Vagina (tissue), 2 donors: ENCODE results near the gene CTCFL. TPM values are rescaled to one million over a fixed set of nuclear protein-coding genes. Genes with fewer than 3 reads are reported as not detected.
"Not testable (repeated sequence)": the region's sequence is repeated elsewhere in the genome, so short reads cannot be mapped to it uniquely, and the experiment has no call there.

Experiments used
- DNase-seq, 2 donors: peaks; one replicate each; pipeline ENCODE4 v3.0.0-alpha.2; 2017; ENCODE audit errors: extremely low spot score in 2 of 2
- H3K27ac ChIP-seq: fragments of 200-600 bp; sonication (generic); one replicate; pipeline ENCODE4 v1.5.1; 2019
- H3K27me3 ChIP-seq: fragments of 200-600 bp; sonication (generic); one replicate; pipeline ENCODE4 v1.5.1; 2019
- H3K36me3 ChIP-seq, 2 donors: fragments of 200-600 bp; sonication (generic); one replicate each; pipeline ENCODE4 v1.5.1; 2017 to 2019
- H3K4me1 ChIP-seq: fragments of 200-600 bp; sonication (generic); one replicate; pipeline ENCODE4 v1.5.1; 2019
- H3K4me3 ChIP-seq, 2 donors: fragments of 200-600 bp; sonication (generic); 1 replicate in 1 of 2; 2 replicates in 1 of 2; pipeline ENCODE4 v1.5.1; 2016 to 2019
- H3K9me3 ChIP-seq: fragments of 200-600 bp; sonication (generic); one replicate; pipeline ENCODE4 v1.5.1; 2019
- POLR2A ChIP-seq, 2 donors: fragments of 450-650 bp; IDR thresholded peaks; one replicate each; pipeline ENCODE4 v1.6.1; 2017; ENCODE audit warnings: antibody characterized with exemption in 2 of 2, mild to moderate bottlenecking in 2 of 2, moderate library complexity in 2 of 2
- POLR2AphosphoS5 ChIP-seq, 2 donors: sonication (generic); formaldehyde crosslinking; IDR thresholded peaks; one replicate each; pipeline ENCODE4 v1.9.0; 2017; ENCODE audit warnings: antibody characterized with exemption in 2 of 2, mild to moderate bottlenecking in 2 of 2, low read depth in 1 of 2; ENCODE audit not compliant: insufficient read depth in 1 of 2
- intact Hi-C: fragments of 100-400 bp; cut with DNase I; formaldehyde crosslinking; loops from one replicate; pipeline ENCODE4 v1.15.1; 2023
- total RNA-seq: library from RNA; depleted of rRNA; stranded (reverse); fragments of >200 nt; gene quantifications from one replicate; pipeline ENCODE4 v1.2.3, GENCODE V29; 2016
- TF ChIP-seq, protein P1 (sequence below), 3 experiments: fragments of 450-650 bp in 2 of 3; fragments of 200-600 bp in 1 of 3; sonication (generic) in 1 of 3; IDR thresholded peaks; one replicate each; pipeline ENCODE4 v1.5.1; 2017 to 2019; ENCODE audit warnings: antibody characterized with exemption in 3 of 3, mild to moderate bottlenecking in 2 of 3, moderate library complexity in 2 of 3

The CTCFL gene
- total RNA-seq, 1 donor from 2014 or later, result not detected

DNA sequence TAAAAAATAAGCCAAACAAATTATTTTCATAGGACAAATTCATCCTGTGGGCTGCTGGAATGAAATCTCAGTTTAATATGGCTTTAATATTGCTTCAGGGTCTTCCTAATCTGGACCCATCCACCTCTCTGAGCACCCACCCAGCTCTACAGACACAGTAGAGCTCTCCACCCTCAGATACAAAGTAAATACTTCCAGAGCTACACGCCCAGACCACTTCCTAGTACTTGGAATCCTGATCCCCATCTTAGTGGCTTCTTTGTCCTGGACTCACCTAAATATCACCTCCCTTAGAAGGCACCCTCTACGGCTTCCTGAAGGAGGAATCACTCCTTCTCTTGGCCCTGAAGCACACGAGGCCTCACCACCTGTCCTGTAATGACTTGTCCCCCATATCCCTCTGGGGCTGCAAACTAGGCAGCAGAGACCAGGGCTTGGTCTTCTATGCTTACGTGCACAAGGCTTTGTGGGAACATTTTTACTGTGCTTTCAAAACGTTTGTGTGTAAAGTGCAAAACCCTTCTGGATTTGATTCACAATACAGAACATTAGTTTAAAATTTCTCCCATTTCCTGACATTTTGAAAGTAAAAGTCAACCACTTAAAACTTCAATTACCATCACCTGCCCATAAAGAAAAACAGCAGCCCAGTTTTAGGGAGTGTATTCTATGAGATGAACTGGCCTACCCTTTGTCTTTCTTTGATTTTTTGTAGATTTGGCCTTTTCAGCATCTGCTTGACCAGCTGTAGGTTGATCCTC lies 2.4 kb downstream of the CTCFL start:
- Histone ChIP-seq H3K9me3 (no peaks in the 10 kb centered on the region), H3K4me3 (no peak overlapping the region), H3K36me3 (no peaks in the 10 kb centered on the region), H3K4me1 (no peaks in the 10 kb centered on the region), H3K27ac (no peak overlapping the region), H3K27me3 (no peaks in the 10 kb centered on the region)
- intact Hi-C loops, result no loop called here
- TF ChIP-seq POLR2AphosphoS5 (IDR thresholded peaks at IDR 0.05; ENCODE audit: insufficient read depth in 1 of 2, low read depth in 1 of 2), result no peak
- TF ChIP-seq POLR2A (IDR thresholded peaks at IDR 0.05), result no peak
- TF ChIP-seq, protein P1, sequence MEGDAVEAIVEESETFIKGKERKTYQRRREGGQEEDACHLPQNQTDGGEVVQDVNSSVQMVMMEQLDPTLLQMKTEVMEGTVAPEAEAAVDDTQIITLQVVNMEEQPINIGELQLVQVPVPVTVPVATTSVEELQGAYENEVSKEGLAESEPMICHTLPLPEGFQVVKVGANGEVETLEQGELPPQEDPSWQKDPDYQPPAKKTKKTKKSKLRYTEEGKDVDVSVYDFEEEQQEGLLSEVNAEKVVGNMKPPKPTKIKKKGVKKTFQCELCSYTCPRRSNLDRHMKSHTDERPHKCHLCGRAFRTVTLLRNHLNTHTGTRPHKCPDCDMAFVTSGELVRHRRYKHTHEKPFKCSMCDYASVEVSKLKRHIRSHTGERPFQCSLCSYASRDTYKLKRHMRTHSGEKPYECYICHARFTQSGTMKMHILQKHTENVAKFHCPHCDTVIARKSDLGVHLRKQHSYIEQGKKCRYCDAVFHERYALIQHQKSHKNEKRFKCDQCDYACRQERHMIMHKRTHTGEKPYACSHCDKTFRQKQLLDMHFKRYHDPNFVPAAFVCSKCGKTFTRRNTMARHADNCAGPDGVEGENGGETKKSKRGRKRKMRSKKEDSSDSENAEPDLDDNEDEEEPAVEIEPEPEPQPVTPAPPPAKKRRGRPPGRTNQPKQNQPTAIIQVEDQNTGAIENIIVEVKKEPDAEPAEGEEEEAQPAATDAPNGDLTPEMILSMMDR (IDR thresholded peaks at IDR 0.05), result no peak
- no peak for DNase-seq

DNA sequence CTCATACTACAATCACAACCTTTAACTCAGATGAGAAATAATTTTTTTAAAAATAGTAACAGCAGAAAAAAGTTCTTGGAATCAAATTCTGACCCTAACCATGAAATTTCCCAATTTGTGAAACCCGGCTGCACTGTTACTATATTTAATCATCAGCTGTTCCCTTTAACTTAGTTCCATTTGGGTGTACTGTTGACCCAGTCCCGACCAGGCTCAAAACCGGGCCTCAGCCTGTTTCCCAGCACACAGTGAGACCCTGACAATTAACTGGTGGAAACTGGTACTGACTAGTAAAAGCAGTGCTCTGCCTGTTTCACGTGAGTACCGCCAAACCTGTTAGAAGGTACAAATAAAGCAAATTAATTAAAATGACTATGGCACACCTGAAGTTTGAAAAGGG lies 7.0 kb downstream of the CTCFL start:
- Histone ChIP-seq H3K9me3 (no peaks in the 10 kb centered on the region), H3K4me3 (no peak overlapping the region), H3K36me3 (no peaks in the 10 kb centered on the region), H3K4me1 (no peaks in the 10 kb centered on the region), H3K27me3 (no peaks in the 10 kb centered on the region), H3K27ac (no peak overlapping the region)
- TF ChIP-seq POLR2A (IDR thresholded peaks at IDR 0.05) (no peak), POLR2AphosphoS5 (IDR thresholded peaks at IDR 0.05; ENCODE audit: insufficient read depth in 1 of 2, low read depth in 1 of 2) (no peak)
- TF ChIP-seq, protein P1 (IDR thresholded peaks at IDR 0.05), result no peak
- intact Hi-C loops, result loop anchor here (10.0 kb wide), 1 partner anchor 687 kb away; no protein-coding TSS in a partner anchor
- DNase-seq, result no peak

DNA sequence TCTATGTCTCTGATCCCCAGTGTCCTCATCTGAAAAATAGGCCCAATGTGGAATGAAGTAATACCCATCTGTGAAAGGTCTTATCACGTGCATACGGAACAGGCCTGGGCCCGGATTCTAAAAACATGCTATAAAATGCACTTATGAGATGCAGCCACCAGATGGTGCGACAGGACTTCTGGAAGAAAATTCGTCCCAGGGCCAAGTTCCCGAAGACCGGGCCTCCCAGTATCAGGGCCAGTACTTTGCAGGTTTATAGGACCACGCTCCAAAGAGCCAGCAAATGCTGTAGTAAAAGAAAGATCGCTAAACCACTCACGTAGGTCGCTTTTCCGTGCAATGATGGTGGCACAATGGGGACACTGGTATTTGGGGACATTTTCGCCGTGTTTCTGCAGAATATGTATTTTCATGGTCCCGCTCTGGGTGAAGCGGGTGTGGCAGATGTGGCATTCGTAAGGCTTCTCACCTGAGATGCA lies 10.6 kb downstream of the CTCFL start:
- Histone ChIP-seq H3K27me3 (no peaks in the 10 kb centered on the region), H3K9me3 (no peaks in the 10 kb centered on the region), H3K27ac (no peak overlapping the region), H3K4me3 (no peak overlapping the region), H3K36me3 (no peaks in the 10 kb centered on the region), H3K4me1 (no peaks in the 10 kb centered on the region)
- DNase-seq, result no peak
- TF ChIP-seq POLR2A (IDR thresholded peaks at IDR 0.05) (no peak), POLR2AphosphoS5 (IDR thresholded peaks at IDR 0.05; ENCODE audit: insufficient read depth in 1 of 2, low read depth in 1 of 2) (peak in 1 of 2 donors; percentile 48)
- TF ChIP-seq, protein P1 (IDR thresholded peaks at IDR 0.05), result peak; percentile 82 to 92 (median 87)
- intact Hi-C loops, result loop anchor here (2.0 to 10.0 kb wide), 2 partner anchors 80 to 690 kb away; no protein-coding TSS in a partner anchor

DNA sequence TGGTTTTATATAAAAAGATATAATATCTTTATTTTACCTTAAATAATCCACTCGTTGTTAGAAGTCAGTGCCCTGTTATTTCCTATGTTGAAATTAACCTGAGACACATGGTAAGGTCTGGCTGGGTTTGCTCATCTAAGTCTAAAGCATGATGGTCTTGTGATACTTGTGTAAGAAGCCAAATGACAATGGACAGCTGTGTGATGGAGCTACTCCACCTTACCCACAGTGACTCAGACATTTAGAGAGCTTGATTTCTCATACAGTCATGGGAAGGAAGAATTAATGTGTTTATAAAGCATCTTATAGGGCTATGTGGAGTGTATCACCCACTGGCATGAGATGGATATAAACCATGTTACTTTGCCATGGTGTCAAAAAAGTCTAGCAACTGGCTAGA lies 11.7 kb downstream of the CTCFL start:
- no peaks in the 10 kb centered on the region for H3K36me3 ChIP-seq
- TF ChIP-seq POLR2A (IDR thresholded peaks at IDR 0.05), result no peak
- no peak for TF ChIP-seq POLR2AphosphoS5 (IDR thresholded peaks at IDR 0.05; ENCODE audit: insufficient read depth in 1 of 2, low read depth in 1 of 2)
- TF ChIP-seq, protein P1 (IDR thresholded peaks at IDR 0.05), result no peak
- H3K4me1 ChIP-seq, result no peaks in the 10 kb centered on the region
- no peak overlapping the region for H3K27ac ChIP-seq
- H3K9me3 ChIP-seq, result no peaks in the 10 kb centered on the region
- no peak overlapping the region for H3K4me3 ChIP-seq
- intact Hi-C loops, result loop anchor here (10.0 kb wide), 1 partner anchor 692 kb away; no protein-coding TSS in a partner anchor
- no peaks in the 10 kb centered on the region for H3K27me3 ChIP-seq
- no peak for DNase-seq

DNA sequence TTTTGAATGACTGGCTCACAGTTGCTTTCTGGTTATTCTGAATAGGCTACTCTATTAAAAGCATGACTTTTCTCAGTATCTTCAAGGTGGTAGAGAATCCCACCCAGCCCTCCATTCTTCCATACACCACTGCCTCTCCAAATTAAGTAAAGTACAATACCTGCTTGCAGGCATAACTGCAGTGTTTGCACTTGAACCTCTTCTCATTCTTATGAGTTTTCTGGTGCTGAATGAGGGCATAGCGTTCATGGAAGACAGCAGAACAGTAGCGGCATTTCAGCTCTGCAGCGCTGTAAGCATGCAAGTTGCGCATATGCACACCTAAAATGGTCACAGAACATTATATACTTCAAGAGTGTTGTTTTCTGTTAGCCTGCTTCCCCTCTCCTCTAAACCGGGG lies 12.5 kb downstream of the CTCFL start:
- no peak overlapping the region for H3K27ac ChIP-seq
- no peaks in the 10 kb centered on the region for H3K9me3 ChIP-seq
- no peaks in the 10 kb centered on the region for H3K27me3 ChIP-seq
- intact Hi-C loops, result loop anchor here (10.0 kb wide), 1 partner anchor 692 kb away; no protein-coding TSS in a partner anchor
- H3K36me3 ChIP-seq, result no peaks in the 10 kb centered on the region
- no peak for DNase-seq
- TF ChIP-seq POLR2AphosphoS5 (IDR thresholded peaks at IDR 0.05; ENCODE audit: insufficient read depth in 1 of 2, low read depth in 1 of 2) (no peak), POLR2A (IDR thresholded peaks at IDR 0.05) (no peak)
- TF ChIP-seq, protein P1 (IDR thresholded peaks at IDR 0.05), result no peak
- no peaks in the 10 kb centered on the region for H3K4me1 ChIP-seq
- no peak overlapping the region for H3K4me3 ChIP-seq

DNA sequence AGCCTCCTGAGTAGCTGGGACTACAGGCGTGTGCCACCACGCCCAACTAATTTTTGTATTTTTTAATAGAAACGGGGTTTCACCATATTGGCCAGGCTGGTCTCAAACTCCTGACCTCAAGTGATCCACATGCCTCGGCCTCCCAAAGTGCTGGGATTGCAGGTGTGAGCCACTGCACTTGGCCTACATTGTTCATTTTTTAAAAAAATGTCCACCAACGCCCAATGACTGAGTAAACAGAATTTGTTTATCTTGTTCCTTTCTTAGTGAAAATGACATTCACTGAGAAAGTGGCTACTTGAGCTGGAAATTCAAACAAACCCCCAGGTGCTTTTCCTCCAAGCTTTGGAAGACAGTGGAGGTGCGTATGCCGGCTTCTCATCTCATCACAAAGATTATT lies 13.2 kb downstream of the CTCFL start:
- not testable (repeated sequence) for DNase-seq, H3K4me1 ChIP-seq, H3K27ac ChIP-seq, H3K9me3 ChIP-seq, H3K27me3 ChIP-seq, H3K4me3 ChIP-seq, H3K36me3 ChIP-seq
- intact Hi-C loops, result loop anchor here (10.0 kb wide), 1 partner anchor 693 kb away; no protein-coding TSS in a partner anchor
